HG03469 (cell line): Measurements from ENCODE around the gene PTPN9.
A peak's percentile ranks its signal among the peaks of the same experiment; 100 is the strongest.
"Not testable (repeated sequence)": the region's sequence is repeated elsewhere in the genome, so short reads cannot be mapped to it uniquely, and the experiment has no call there.

ENCODE experiments used
- ATAC-seq: cut with Tn5 transposase; IDR thresholded peaks from one replicate; pipeline ENCODE4 v1.9.1; 2021; ENCODE audit warnings: mild to moderate bottlenecking, moderate library complexity, moderate number of reproducible peaks; ENCODE audit not compliant: unreplicated experiment

Gene PTPN9

DNA sequence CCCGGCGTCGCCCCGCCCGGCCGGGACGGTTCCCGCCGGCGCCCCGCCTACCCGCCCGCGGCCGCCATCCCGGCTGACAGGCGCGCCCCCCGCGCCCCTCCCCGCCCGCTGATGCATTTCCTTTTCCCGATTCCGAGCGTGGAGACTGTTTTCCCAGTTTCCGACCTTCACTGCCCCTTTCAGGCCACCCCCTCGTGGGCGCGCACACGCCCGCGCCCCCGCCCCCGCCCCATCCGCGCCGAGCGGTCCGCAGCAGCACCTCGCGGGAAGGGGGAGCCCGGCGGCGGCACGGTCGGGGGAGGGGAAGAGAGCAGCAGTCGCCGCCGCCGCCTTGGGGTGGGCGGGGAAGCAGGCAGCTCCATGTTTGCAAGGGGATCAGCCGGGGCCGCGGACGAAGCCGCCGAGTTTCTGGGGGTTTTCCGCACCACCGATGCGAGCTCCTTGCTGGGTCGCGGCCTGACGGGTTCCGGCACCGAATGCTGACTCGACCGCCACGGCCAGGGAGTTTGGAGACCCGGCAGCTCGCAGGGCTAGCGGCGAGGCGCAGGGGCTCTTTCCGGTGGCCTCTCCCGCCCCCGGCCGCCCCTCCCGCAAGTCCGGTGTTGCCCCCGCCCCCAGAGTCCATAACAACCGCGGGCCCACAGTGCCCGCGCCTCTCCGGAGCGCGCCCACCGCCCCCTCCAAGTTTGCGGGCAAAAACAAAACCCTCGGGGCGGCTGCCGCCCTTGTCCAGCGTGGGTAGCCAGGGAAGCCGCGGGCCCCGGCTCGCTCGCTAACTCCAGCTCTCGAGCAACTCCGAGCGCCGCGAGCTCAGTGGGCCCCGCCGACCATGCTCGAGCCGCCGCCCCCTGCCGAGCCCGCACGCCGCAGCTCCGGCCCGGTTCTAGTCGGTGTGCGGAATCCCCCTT, 124.4 kb downstream of the PTPN9 start:
- ATAC-seq: no peak

DNA sequence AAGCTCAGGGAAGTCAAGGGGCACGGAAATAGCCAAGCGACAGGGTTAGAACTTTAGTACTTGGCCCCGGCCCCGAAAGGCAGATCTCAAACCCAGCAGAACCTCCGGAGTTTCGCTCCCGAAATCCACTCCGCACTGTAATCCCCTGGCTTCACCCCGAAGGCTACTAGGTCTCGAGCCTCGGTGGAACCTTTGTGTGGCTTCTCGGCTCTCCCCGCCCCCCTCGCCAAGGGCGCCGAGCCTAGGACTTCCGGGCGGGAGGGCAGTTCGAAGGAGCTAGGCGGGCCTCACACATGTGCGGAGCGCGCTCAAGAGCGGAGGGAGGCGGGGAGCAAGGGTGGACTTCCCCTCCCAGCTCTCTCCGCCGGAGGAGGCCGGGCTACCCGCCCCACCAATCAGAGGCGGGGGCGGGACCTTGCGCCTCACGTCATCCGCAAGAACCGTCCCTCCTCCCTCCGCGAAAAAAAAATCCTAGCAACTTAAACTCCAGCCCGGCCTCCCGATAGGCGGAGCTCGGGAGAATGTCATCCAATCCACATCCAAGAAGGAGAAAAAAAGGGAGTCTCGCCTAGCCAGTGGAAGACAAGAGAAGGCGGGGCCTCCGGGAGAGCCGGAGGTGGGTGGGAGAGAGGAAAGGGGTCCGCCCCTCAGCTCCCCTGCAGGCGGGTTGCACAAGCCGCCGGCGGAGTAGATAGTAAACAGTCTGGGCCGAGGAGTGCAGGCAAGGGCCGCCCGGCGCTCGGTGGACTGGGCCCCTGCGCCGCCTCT, 125.2 kb downstream of the PTPN9 start:
- ATAC-seq: peak; percentile 24

DNA sequence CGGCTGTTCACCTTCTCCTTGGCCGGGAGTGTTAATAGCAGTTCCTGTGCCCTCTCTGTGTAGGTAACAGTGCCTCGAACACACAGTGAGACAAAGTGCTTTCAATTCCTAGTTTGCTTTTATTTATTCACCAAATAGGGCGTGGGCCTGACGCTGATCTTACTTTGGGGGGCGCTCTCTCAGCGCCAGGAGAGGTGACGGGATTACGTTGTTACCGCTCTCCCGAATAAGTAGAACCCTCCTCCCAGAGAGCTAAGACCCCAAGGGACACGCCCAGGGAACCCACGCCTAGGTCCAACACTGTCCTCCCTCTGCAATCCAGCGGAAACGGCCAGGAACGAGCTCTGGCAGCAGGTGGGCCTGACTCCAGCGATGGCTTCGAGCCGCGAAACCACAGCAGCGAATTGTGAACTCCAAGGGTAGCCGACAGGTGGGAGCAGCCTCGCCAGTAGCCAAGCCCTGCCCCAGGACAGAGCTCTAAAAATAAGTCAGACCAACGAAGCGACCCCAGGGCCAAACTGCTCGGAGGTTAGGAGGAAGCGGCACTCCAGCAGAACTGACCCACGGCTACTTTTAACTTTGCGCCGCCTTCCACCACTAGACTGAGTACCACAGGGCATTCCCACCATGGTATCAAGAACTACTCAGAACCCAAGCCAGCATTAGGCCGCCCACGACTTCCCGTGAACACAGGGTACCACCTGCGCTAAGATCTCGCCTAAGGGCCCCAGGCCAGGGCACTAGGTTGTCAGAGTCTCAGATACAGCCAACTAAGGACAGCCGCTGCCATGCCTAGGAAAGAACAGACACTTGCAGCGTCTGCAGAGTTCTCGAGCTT, 126.0 kb downstream of the PTPN9 start:
- no peak for ATAC-seq

DNA sequence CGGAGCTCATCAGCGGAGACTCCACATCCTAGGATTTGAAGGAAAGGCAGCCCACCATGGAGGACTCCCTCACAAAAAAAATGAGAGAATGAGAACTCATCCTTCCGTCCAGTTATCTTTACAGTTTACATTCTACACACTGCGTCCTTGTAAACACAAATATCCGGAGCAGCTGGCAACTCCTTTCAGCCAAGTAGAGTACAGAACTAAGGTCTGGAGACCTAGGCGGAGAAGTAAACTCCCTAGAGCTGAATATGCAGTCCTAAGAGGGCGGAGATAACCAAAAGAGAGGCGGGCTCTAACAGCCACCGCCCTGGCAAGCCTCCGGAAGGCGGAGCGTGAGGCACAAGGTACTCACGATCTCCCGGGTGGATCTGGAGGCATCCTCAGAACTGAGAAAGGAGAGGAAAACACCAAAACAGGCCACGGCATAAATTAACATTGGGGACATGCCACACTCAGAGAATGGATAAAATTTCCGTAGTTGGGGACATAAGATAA, 126.7 kb downstream of the PTPN9 start:
- ATAC-seq: no peak

DNA sequence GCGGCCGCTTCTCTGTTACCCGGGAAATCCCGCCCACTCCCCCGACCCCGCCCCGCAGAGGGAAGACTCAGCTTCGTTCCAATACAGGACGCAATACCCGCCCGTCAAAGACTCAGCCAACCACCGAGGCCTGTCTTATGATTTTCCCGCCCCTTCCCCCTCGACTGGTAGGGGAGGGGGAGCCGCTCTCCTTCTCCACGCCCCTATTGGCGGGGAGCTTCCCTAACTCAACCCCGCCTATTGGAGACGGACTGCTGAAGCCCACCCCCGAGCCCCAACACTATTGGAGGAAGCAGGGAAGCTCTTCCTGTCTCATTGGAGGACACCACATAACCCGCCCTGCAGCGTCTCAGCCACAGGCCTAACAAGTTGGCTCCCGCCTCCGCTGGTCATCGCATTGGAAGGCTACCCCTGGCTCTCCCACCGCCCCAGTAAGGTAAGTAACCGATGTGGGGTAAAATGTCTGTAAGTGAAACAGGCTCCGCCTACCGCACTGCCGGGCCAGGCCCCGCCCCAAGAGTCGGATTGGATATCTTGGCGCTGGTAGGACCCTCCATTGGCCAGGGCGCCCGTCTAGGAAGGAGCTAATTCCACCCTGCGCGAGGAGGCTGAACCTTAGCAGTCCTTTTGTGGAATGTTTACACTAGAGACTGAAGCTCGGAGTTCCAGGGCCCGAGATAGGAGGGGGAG, 127.3 kb downstream of the PTPN9 start, which contains the start of gene SIN3A:
Gene SIN3A, minus strand, starts transcription at position 17 of the 690 bp plus-strand sequence. CDS start 21,315 bp downstream, outside the sequence.
- ATAC-seq: peak; percentile 29

DNA sequence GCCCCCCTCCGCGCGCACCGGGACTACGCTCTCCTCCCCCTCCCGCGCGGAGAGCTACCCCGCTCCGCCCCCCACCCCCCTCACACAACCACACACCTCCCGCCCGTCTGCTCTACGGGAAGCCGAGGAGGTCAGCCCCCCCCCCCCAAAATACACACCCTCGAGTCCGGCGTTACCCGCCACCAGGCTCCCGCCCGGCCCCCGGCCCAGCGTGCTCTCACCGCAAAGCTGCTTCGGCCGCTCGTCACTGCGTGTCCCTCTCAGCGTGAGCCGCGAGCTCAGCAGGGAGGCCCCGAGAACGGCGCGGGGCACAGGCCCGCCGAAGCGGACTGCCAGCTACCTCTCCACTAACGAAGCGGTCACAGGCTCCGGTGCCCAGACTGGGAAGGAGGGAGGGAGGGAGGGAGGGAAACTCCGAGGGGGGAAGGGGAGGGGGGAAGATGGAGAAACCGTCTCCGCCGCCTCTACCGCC, 127.9 kb downstream of the PTPN9 start:
- ATAC-seq: no peak

DNA sequence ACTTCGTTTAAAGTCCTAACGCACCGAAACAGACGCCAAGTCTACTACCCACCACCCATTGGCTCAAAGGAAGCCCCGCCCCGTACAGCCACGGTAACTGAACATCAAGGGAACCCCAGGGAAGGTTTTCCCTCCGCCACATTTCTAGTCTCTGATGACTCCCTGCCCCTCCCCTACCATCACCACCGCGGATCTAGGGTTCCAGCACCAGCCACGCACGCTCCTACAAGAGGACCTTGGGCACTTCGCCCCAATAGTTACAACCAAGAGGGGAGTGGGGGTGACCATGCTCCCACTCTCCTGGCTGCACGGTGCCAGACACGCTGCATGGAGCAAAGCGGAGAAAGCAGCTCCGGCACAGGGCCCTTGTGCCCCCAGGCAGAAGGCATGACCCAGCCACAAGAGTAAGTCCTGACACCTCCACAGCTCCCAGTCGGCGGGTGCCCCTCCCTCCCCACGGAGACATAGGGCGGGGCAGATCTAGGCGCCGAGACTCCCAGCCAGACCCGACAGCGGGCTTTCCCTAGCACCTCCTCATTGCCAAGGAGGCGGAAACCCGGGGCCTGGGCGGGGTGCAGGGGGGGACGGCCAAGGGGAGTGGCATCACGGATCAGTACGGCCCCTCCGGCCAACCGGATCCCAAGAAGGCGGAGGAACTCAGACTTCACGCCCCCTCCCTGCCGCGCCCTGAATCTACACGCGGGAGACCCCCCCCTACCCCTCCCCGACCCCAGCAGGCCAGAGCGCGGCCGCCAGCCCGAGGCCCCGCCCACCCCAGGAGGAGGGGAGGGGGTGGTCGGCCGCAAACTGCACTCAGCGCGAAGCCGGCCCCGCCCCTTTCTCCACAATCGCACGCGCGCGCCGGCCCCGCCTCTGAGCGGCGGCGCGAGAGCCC, 128.6 kb downstream of the PTPN9 start:
- ATAC-seq: no peak

DNA sequence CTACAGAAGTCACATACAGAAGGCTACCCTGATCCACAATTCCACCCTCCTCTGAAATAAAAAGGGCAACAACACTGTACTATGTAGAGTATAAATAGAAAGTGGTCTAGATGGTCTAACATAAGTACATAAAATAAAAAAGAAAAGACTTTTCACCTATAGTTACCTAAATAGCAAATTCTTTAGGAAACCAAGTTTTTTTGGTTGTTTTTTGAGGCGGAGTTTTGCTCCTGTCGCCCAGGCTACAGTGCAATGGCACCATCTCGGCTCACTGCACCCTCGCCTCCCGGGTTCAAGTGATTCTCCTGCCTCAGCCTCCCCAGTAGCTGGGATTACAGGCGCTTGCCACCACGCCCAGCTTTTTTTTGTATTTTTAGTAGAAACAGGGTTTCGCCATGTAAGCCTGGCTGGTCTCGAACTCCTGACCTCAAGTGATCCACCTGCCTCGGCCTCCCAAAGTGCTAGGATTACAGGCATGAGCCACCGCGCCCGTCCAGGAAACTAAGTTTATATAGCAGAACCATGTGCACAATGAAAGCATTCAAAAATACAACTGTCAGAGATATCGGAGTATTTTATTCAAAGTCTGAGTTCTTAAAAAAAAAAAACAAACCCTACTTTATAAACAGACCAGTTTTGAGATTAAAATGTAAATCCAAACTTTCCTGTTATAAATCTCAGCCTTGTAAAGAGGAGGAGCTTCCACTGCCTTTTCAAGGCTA, 129.4 kb downstream of the PTPN9 start:
- ATAC-seq: no peak

DNA sequence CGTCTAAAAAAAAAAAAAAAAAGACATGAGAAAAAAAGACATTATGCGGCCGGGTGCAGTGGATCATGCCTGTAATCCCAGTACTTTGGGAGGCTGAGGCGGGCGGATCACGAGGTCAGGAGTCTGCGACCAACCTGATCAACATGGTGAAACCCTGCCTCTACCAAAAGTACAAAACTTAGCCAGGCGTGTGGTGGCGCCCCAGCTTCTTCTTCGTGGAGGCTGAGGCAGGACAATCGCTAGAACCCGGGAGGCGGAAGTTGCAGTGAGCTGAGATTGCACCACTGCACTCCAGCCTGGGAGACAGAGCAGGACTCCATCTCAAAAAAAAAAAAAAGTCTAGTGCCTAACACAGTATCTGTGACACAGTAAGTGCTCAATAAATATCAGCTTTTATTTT, 130.9 kb downstream of the PTPN9 start:
- not testable (repeated sequence) for ATAC-seq

DNA sequence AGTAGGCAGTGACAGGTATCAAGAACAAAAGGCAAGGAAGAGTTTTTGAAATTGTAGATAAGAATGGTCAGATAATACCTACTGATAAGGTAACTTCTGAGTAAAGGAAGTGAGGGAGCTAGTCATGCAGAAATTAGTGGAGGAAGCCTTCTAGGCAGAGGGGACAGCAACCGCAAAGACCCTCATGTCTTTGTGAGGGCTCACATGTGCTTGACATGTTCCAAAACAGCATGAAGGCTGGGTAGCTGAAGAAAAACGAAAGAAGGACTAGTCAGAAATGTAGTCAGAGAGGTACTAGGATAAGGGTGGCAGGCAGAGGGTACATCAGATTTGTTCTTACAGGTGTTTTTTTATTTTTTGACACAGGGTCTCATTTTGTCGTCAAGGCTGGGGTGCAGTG, 133.0 kb downstream of the PTPN9 start:
- ATAC-seq: no peak

DNA sequence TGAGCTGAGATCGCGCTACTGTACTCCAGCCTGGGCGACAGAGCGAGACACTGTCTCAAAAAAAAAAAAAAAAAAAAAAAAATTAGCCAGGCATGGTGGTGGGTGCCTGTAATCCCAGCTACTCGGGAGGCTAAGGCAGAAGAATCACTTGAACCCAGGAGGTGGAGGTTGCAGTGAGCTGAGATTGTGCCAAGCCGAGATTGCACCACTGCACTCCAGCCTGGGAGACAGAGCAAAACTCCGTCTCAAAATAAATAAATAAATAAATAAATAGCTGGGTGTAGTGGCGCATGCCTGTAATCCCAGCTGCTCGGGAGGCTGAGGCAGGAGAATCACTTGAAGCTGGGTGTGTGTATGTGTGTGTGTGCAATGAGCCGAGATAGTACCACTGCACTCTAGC, 133.8 kb downstream of the PTPN9 start:
- ATAC-seq: not testable (repeated sequence)

DNA sequence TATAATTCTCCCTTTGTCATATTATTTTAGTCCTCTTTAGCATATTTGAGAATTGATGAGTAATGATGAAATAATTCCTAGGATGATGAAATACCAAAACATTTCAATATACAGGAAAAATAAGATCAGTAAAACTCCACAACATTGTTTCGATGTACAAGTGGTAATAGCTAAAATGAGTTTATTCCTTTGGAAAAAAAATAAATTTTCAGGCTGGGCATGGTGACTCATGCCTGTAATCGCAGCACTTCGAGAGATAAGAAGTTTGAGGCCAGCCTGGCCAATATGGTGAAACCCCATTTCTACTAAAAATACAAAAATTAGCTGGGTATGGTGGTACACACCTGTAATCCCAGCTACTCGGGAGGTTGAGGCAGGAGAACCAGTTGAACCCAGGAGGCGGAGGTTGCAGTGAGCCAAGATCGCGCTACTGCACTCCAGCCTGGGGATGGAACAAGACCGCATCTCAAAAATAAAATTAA, 135.1 kb downstream of the PTPN9 start:
- not testable (repeated sequence) for ATAC-seq

DNA sequence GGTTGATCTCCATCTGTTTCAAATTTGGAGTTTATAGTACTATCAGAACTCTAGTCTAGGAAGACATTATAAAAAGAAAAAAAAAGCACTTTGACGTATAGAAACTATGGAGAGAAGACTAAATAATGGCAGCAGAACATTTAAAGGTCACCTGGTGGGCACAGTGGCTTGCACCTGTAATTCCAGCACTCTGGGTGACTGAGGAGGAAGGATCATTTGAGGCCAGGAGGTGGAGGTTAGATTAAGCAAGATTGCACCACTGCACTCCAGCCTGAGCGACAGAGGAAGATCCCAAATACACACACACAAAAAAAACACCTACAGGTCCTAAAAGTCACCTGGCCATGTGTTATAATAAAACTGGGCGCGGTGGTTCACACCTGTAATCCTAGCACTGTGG, 141.4 kb downstream of the PTPN9 start:
- ATAC-seq: no peak

DNA sequence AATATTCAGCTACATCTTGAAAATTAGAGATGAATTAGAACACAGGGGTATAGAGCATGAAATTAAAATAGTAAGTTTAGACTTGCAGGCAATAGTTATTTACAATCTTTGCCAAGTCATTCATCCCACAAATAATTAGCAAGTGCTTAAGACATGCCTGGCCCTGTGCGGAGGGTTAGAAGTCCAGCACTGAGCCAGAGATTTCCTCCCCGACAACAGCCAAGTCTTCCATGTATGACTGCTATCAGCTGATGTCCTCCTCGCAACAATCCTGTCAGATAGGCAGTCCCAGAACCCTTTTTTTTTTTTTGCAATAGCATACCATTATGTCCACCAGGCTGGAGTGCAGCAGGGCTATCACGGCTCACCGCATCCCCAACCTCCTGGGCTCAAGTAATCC, 142.2 kb downstream of the PTPN9 start:
- no peak for ATAC-seq

DNA sequence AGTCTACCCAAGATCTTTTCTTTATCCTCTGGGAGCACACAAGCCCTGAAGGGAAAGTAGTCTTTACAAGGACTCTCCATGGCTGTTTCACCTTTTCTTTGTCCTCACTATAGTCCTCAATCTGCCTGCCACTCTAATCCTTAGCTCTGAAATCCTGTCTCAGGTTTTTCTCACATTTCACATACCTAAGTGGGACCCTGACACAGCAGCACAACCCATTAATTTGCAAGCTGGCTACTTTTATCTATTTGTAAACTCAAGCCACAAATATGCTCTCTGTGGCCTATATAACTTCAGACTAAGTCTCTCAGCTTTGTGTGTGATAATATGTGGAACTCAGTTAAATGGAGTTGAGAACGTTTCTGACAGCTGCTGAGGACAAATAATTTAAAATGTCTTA, 147.4 kb downstream of the PTPN9 start:
- no peak for ATAC-seq

DNA sequence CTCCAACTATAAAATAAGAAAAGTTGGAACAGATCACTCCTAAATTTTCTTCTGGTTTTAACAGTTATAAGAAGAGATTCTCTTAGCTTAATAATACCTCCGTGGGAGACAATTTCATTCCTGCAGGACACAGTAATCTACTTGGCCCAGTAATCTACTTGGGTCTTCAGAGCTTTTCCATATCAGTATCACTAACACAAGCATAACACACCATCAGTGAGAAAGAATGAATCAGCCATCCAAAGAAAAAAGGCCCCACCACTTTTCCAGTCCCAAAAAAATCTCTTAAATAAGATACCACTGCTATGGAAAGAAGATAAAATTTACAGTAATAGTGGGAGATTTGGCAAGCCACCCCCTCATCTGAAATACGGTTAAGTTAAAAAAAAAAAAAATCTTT, 147.8 kb downstream of the PTPN9 start:
- no peak for ATAC-seq

DNA sequence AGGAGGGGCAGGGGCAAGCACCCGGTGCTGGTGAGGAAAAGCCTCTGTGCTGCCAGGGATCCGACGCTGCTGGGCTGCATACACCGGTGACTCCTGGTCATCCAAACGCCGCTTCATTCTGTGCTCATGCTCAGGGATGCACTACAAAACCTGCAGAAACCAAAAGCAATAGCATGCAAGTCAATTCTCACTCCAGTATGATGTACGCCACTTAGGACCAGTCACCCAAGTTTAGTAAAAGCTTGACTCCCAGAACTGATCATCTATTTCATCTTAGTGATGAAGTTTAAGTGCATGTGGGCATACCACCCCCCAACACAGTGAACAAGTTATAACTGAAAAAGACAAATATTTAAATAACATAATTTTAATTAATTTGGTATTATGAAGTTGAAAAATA, 148.9 kb downstream of the PTPN9 start:
- ATAC-seq: no peak

DNA sequence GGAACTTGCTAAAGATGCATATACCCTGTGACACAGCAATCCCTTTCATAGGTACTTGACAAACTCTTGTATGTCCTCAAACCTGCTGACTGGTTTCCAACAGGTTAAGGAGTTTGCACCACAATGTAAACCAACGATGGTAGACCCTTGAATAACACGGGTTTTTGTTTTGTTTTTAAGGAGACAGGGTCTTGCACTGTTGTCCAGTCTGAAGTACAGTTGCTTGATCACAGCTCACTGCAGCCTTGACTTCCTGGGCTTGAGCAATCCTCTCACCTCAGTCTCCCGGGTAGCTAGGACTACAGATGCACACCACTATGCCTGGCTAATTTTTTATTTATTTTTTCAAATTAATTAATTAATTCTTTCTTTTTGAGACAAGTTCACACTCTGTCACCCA, 151.0 kb downstream of the PTPN9 start:
- ATAC-seq: no peak
